DMS153 treated with DMSO at 0.1 percent for 48 hours (cell line): ENCODE results near the gene DOCK4.
"Not testable (repeated sequence)": the region's sequence is repeated elsewhere in the genome, so short reads cannot be mapped to it uniquely, and the experiment has no call there.

Source experiments
- DNase-seq: peaks from one replicate; lab custom pipeline; 2025; ENCODE audit not compliant: unreplicated experiment; lab: John Stamatoyannopoulos, UW

DOCK4 gene

GRCh38 chr7:111958896-111959295 lies 247.3 kb downstream of the DOCK4 start:
- DNase-seq: peak; percentile 15

GRCh38 chr7:111958431-111958830 lies 247.8 kb downstream of the DOCK4 start:
- no peak for DNase-seq

- DNase-seq: no peak
Measured at GRCh38 chr7:111955616-111956015, 250.6 kb downstream of the DOCK4 start.

GRCh38 chr7:111954474-111955381 lies 251.5 kb downstream of the DOCK4 start:
- DNase-seq: no peak

GRCh38 chr7:111954056-111954455 lies 252.1 kb downstream of the DOCK4 start:
- no peak for DNase-seq

GRCh38 chr7:111953611-111954010 lies 252.6 kb downstream of the DOCK4 start:
- DNase-seq: peak; percentile 30

GRCh38 chr7:111952783-111953182 lies 253.4 kb downstream of the DOCK4 start:
- no peak for DNase-seq

- DNase-seq: no peak
Measured at GRCh38 chr7:111951052-111951451, 255.1 kb downstream of the DOCK4 start.

- no peak for DNase-seq
Measured at GRCh38 chr7:111942450-111943081, 263.6 kb downstream of the DOCK4 start.

- DNase-seq: no peak
Measured at GRCh38 chr7:111937163-111937562, 269.0 kb downstream of the DOCK4 start.

- DNase-seq: no peak
Measured at GRCh38 chr7:111933609-111934008, 272.6 kb downstream of the DOCK4 start.

GRCh38 chr7:111931958-111932357 lies 274.2 kb downstream of the DOCK4 start:
- no peak for DNase-seq

GRCh38 chr7:111931016-111931517 lies 275.1 kb downstream of the DOCK4 start:
- DNase-seq: peak; percentile 32

- DNase-seq: no peak
Measured at GRCh38 chr7:111929264-111929663, 276.9 kb downstream of the DOCK4 start.

- DNase-seq: no peak
Measured at GRCh38 chr7:111927353-111928019, 278.7 kb downstream of the DOCK4 start.

- DNase-seq: no peak
Measured at GRCh38 chr7:111920329-111920728, 285.9 kb downstream of the DOCK4 start.

GRCh38 chr7:111919631-111920179 lies 286.5 kb downstream of the DOCK4 start:
- no peak for DNase-seq

- no peak for DNase-seq
Measured at GRCh38 chr7:111919164-111919563, 287.0 kb downstream of the DOCK4 start.

- no peak for DNase-seq
Measured at GRCh38 chr7:111918461-111918860, 287.7 kb downstream of the DOCK4 start.

- not testable (repeated sequence) for DNase-seq
Measured at GRCh38 chr7:111917404-111917803, 288.8 kb downstream of the DOCK4 start.

GRCh38 chr7:111914291-111914690 lies 291.9 kb downstream of the DOCK4 start:
- DNase-seq: no peak
